ENCODE measurements around the gene TAS2R1.
"Not testable (repeated sequence)": the region's sequence is repeated elsewhere in the genome, so short reads cannot be mapped to it uniquely, and the experiment has no call there.

The TAS2R1 gene

GRCh38 chr5:9621379-9621903 lies 8.7 kb downstream of the TAS2R1 start:
- no peak for DNase-seq

- no peak for DNase-seq
Measured at GRCh38 chr5:9619331-9620092, 10.6 kb downstream of the TAS2R1 start.

GRCh38 chr5:9617739-9618504 lies 12.2 kb downstream of the TAS2R1 start:
- no peak for DNase-seq

GRCh38 chr5:9617221-9617620 lies 12.9 kb downstream of the TAS2R1 start:
- no peak for DNase-seq

GRCh38 chr5:9615331-9615730 lies 14.8 kb downstream of the TAS2R1 start:
- DNase-seq: no peak

DNA sequence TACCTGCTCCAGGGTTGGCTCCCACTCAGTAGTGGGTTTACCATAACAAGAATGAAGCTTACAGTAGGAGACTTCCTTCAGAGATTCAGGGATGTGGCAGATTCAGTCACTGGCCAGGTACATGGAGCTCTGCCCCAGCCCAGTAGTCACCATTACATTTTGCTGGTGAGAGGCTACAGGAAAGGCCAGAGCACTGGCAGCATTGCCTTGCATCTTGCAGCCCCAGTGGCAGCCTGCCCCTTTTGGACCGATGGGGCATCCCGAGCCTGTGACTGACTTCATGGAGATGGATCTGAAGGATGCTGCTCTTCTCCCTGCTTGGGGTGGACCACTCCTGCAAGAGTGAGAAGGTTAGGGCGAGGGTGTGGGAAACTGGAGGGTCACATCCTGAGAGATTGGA lies 16.8 kb downstream of the TAS2R1 start:
- DNase-seq: no peak

DNA sequence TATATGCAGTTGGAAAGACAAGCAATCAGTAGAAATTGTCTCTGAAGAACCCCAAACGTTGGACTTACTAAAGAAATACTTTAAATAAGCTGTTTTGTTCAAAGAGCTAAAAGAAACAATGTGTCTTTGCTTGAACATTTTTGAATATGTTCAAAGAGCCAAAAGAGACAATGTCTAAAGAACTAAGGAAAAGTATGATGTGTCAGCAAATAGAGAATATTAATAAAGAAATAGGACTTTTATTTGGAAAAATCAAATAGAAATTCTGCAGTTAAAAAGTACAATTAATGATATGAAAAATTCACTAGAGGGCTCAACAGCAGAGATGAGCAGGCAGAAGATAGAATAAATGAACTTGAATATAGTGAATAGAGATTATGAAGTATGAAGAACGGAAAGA lies 19.2 kb downstream of the TAS2R1 start:
- DNase-seq: no peak

DNA sequence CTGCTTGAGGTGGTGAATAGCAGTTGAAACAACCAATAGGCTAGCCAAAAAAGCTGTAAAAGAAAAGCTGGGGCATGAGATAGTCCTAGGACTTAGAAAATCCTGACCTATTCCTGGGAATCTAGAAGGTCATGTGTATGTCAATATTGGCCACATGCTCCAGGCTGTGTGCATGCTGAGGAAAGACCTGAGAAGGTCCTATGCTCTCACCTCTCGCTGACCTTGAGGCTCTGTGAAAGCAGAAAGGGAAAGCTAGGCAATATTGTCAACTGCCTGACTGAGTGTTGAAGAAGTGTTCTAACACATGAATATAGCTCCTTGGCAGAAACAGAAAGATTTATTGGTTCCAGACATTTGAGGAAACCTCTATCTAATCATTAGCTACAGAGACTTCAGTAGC lies 19.8 kb downstream of the TAS2R1 start:
- DNase-seq: no peak

DNA sequence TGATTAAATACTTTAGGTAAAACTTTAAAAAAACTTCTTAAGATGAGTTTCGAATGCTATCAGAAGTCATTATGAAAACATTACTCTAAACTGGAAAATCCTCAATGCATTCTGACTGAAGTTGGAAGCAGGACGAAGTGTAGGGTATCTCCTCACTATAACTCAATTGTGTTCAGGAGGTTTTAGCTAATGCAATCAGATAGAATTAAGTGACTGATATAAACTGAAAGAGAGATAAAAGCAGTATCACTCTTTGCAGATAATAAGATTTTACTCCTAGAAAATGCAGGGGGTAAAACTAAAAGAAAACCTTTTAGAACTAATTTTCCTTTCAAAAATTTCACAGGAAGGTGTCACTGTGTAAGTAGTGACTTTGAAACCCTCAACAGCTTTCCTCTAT lies 22.1 kb downstream of the TAS2R1 start:
- DNase-seq: no peak

- DNase-seq: no peak
Measured at GRCh38 chr5:9605041-9605838, 24.9 kb downstream of the TAS2R1 start.

- DNase-seq: no peak
Measured at GRCh38 chr5:9604416-9604815, 25.7 kb downstream of the TAS2R1 start.

DNA sequence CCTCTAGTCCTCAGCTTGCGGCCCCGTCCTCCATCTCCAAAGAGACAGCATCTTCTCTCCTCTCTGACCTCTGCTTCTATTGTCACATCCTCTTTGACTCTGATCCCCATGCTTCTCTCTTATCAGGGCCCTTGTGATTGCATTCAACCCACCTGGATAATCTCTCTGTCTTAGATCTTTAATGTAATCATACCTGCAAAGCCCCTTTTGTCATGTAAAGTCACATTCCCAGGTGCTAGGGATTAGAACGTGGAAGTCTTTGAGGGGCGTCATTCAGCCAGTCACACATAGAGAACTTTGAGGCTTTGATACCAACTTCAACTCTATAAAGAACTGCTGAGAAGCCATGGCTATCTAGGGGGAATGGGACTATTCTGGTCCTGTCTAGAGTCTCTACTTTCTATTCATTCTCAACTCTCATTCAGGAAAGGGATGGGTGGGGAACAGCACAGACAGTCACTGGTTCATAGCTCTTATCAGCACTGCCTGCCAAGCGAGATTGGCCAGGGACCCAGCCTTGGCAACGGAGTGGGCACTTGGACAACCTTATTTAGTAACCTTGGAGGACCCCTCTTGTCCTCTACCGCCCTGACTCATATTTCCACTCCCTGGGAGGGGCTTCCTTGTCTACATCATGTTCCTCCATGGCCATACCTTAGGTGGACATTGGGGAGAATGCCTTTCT lies 29.0 kb downstream of the TAS2R1 start:
- no peak for DNase-seq

GRCh38 chr5:9599391-9599790 lies 30.8 kb downstream of the TAS2R1 start:
- DNase-seq: no peak

DNA sequence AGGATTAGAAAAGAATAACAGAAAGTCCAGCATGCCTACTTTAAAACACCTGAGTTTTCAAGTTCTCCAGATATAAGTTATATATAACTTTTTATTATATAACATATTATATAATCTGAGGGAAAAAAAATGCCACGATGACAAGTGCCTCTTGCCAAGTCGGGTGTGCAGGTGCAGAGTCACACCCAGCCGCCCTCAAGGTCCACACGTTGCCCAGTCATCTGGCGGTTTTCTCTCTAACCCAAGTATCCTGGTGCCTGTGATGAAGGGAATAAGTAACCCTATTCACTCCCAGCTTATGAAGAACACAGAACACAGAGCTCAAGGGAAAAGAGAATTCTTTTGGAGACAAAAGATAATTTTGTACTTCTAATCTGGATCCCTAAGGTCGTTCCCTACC lies 31.8 kb downstream of the TAS2R1 start:
- not testable (repeated sequence) for DNase-seq

GRCh38 chr5:9597322-9597721 lies 32.8 kb downstream of the TAS2R1 start:
- not testable (repeated sequence) for DNase-seq

GRCh38 chr5:9596824-9597223 lies 33.3 kb downstream of the TAS2R1 start:
- DNase-seq: no peak

- DNase-seq: no peak
Measured at GRCh38 chr5:9596171-9596780, 33.9 kb downstream of the TAS2R1 start.

DNA sequence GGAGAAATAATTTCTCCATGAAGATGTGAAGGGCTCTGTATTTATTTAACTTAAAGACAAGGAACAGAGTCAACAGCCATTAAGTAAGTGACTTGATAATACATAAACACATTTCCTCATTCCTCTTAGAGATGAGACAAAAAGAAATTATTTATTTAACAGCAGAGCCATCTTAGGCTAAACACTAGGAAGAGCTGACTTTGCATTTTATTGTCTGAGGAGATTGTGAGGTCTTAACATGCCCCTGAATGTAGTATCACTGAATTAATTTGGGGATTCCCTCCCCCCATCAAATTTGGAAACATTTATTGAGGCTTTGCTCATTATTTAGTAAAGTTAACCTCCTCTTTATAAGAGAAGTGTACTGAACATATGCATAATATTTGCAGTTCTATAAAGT lies 35.2 kb downstream of the TAS2R1 start:
- no peak for DNase-seq

DNA sequence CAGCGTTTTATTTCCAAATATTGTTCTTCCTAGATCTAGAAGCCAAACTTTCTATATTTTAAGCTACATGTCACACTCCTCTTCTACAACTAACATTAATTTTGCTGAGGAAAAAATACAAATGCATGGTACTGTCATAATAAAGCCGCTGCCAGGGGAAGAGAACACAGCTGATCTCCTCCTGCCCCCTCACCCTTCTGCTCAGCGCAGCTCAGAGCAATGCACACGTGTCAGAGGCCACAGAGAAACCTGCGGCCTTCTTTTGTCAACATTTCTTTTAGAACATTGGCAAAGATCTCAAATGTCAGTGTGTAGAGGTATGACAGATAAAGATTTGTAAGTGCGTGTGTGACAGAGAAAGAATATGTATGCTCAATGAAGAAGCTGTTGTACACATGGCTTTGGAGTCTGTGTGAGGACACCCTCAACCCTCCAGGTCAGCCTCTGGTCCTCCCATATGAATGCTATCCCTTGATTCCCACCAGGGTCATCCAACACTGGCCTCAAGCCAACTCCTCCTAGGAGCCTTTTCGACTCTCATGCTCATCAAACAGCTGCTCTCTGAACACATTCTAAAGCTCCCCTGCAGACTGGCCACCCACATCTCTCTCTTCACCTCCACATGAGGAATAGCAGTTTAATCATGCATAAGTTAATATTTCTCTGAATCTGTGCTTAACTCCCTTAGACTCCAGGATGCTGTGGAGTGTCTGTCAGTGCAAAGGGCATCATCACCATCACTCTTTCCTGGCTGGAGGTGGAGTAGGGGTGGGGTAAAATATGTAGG lies 40.9 kb downstream of the TAS2R1 start:
- DNase-seq: no peak

DNA sequence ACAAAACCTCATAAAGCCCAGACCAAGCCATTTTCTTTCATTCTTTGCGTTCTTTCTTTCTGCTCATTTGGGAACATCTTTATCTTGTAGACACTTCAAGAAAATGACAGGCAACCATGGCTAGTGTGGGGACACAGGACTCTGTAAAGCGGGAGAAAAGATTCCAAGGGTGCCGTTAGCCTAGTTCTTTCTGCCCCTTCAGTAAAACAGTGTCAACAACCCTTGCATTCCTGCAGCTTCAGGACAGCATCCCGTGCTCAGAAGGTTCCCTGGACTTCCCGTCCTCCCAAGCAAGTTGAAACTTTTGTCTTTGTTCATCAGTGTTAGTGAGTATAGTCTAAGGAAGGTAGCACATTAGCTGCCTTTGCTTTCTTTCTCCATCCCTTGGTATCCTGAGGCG lies 41.9 kb downstream of the TAS2R1 start:
- no peak for DNase-seq

DNA sequence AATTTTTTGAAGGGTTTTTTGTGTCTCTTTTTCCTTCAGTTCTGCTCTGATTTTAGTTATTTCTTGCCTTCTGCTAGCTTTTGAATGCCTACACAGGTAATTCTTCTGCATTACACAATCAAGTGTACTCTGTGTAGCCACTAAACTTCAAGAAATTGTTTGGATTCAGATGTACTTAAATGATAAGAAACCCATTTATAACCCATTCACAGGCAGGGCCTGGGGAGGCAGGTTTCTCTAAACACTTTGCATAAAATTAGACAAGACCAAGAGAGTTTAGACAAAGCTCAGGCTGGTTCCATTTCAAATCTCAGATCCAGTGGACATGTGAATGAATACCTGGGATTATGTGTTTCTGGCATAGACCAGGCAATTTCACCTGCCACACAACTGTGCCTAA lies 43.0 kb downstream of the TAS2R1 start:
- no peak for DNase-seq
